Left ventricle myocardium inferior (tissue), 1 donor: ENCODE results near the gene IQCH. TPM values are rescaled to one million over a fixed set of nuclear protein-coding genes. Genes with fewer than 3 reads are reported as not detected.

Experiments used
- DNase-seq: peaks from one replicate; pipeline ENCODE4 v3.0.0-alpha.2; 2020
- H3K27ac ChIP-seq: fragments of 200-600 bp; replicated peaks from 2 replicates; pipeline ENCODE4 v1.8.0; 2021
- H3K27me3 ChIP-seq: fragments of 200-600 bp; 2 replicates; pipeline ENCODE4 v1.8.0; 2021; ENCODE audit warnings: low read depth
- H3K36me3 ChIP-seq: fragments of 200-600 bp; 2 replicates; pipeline ENCODE4 v1.8.0; 2021
- H3K4me1 ChIP-seq: fragments of 200-600 bp; 2 replicates; pipeline ENCODE4 v1.8.0; 2021
- H3K4me3 ChIP-seq: fragments of 200-600 bp; 2 replicates; pipeline ENCODE4 v1.8.0; 2021; ENCODE audit warnings: mild to moderate bottlenecking, moderate library complexity
- H3K9me3 ChIP-seq: fragments of 200-600 bp; replicated peaks from 2 replicates; pipeline ENCODE4 v1.8.0; 2021
- CTCF ChIP-seq: fragments of 200-600 bp; IDR thresholded peaks from 2 replicates; pipeline ENCODE4 v1.8.0; 2021; ENCODE audit warnings: antibody characterized with exemption, mild to moderate bottlenecking, borderline replicate concordance
- intact Hi-C: fragments of 100-400 bp; cut with micrococcal nuclease; formaldehyde crosslinking; loops from one replicate; pipeline ENCODE4 v1.11.0; 2022
- total RNA-seq: library from RNA; stranded (reverse); fragmentation: NEBNext Ultra II Directional; extraction: Animal tissue kit (Norgen Biotek cat#: 25700); gene quantifications from one replicate; pipeline ENCODE4 v1.2.1, GENCODE V29; 2021
- donor health status: DM: no; HTN: yes; CAD: no; lungs with severe emphysema.

Gene IQCH
- total RNA-seq, 1 donor from 2014 or later = 1.1 TPM

- TF ChIP-seq CTCF = no peak
- H3K36me3 ChIP-seq = no peaks in the 10 kb centered on the region
- H3K9me3 ChIP-seq = no peaks in the 10 kb centered on the region
- no peaks in the 10 kb centered on the region for H3K27me3 ChIP-seq
- intact Hi-C loops = no loop called here
- DNase-seq = no peak
- H3K27ac ChIP-seq = no peak overlapping the region
- no peaks in the 10 kb centered on the region for H3K4me1 ChIP-seq
- no peak overlapping the region for H3K4me3 ChIP-seq
These were observed 126.3 kb downstream of the IQCH start for GRCh38 chr15:67380921-67381320.

GRCh38 chr15:67381416-67382045, 126.9 kb downstream of the IQCH start:
- H3K27me3 ChIP-seq = no peaks in the 10 kb centered on the region
- H3K9me3 ChIP-seq = no peaks in the 10 kb centered on the region
- intact Hi-C loops = no loop called here
- TF ChIP-seq CTCF = no peak
- H3K36me3 ChIP-seq = no peaks in the 10 kb centered on the region
- no peaks in the 10 kb centered on the region for H3K4me1 ChIP-seq
- DNase-seq = no peak
- no peak overlapping the region for H3K4me3 ChIP-seq
- no peak overlapping the region for H3K27ac ChIP-seq

- intact Hi-C loops = no loop called here
- DNase-seq = no peak
- H3K4me1 ChIP-seq = no peaks in the 10 kb centered on the region
- no peak overlapping the region for H3K4me3 ChIP-seq
- no peak overlapping the region for H3K27ac ChIP-seq
- H3K27me3 ChIP-seq = no peaks in the 10 kb centered on the region
- H3K36me3 ChIP-seq = no peaks in the 10 kb centered on the region
- no peaks in the 10 kb centered on the region for H3K9me3 ChIP-seq
- no peak for TF ChIP-seq CTCF
These were observed 128.1 kb downstream of the IQCH start for GRCh38 chr15:67382723-67383122.

- H3K4me1 ChIP-seq = no peaks in the 10 kb centered on the region
- H3K27me3 ChIP-seq = no peaks in the 10 kb centered on the region
- no peak overlapping the region for H3K27ac ChIP-seq
- intact Hi-C loops = no loop called here
- TF ChIP-seq CTCF = no peak
- H3K36me3 ChIP-seq = no peaks in the 10 kb centered on the region
- H3K4me3 ChIP-seq = no peak overlapping the region
- no peaks in the 10 kb centered on the region for H3K9me3 ChIP-seq
- no peak for DNase-seq
These were observed 129.3 kb downstream of the IQCH start for GRCh38 chr15:67383899-67384298.

GRCh38 chr15:67384761-67385160, 130.2 kb downstream of the IQCH start:
- Histone ChIP-seq H3K36me3 (no peaks in the 10 kb centered on the region), H3K9me3 (no peaks in the 10 kb centered on the region), H3K4me3 (no peak overlapping the region), H3K27ac (no peak overlapping the region), H3K4me1 (no peaks in the 10 kb centered on the region), H3K27me3 (no peaks in the 10 kb centered on the region)
- no peak for TF ChIP-seq CTCF
- no peak for DNase-seq
- intact Hi-C loops = no loop called here
